ENCODE data around the gene GPR17. TPM values are rescaled to one million over a fixed set of nuclear protein-coding genes. Genes with fewer than 3 reads are reported as not detected.

GPR17 gene
- total and polyA plus RNA-seq, 4 donors: 0.30 to 1.4 (median 0.40) TPM; not detected in 1

DNA sequence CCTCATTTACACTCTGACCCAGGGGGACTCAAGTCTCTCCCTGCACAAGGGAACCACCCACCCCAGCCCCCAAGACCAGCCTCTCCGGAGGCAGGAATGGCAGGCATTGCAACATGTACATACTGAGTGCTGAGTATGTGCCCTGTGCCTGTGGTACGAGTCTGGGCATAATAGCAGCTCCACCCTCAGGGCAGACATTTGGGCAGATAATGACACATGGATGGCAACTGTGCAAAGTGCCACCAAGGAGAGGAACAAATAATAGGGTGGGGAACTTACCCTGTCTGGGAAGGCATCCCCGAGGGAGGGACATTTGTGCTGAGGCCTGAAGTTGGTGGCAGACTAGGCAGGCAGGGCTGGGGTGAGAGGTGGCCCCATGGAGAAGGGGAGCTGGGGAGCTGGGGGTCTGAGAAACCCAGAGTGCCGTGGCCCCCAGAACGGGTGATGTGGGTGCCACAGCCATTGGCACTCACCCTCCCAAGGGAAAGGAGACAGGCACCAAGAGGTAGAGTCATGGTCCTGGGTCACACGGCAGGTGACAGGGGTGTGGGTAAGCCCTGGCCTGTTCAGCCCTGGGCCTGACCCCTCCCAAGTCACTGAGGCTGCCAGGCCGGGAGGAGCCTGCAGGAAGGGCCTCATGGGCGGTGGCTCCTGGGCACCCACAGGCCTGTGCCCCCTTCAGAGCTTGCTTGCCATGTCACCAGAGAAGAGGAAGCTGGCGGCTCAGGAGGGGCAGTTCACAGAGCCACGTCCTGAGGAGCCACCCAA is 15.7 kb upstream of the GPR17 start:
- DNase-seq: no peak
- TF ChIP-seq, protein P1, sequence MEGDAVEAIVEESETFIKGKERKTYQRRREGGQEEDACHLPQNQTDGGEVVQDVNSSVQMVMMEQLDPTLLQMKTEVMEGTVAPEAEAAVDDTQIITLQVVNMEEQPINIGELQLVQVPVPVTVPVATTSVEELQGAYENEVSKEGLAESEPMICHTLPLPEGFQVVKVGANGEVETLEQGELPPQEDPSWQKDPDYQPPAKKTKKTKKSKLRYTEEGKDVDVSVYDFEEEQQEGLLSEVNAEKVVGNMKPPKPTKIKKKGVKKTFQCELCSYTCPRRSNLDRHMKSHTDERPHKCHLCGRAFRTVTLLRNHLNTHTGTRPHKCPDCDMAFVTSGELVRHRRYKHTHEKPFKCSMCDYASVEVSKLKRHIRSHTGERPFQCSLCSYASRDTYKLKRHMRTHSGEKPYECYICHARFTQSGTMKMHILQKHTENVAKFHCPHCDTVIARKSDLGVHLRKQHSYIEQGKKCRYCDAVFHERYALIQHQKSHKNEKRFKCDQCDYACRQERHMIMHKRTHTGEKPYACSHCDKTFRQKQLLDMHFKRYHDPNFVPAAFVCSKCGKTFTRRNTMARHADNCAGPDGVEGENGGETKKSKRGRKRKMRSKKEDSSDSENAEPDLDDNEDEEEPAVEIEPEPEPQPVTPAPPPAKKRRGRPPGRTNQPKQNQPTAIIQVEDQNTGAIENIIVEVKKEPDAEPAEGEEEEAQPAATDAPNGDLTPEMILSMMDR (IDR thresholded peaks at IDR 0.05; ENCODE audit: control extremely low read depth, extremely low read depth): no peak
- Histone ChIP-seq H3K27ac (ENCODE audit: low read depth in 1 of 2, low read length in 1 of 2) (no peak overlapping the region), H3K9me3 (ENCODE audit: control insufficient read depth in 4 of 4, insufficient read depth in 3 of 4, low read length in 3 of 4) (peaks cover 0 to 2% (median 0%) of the 10 kb centered on the region in 4 donors), H3K27me3 (ENCODE audit: control insufficient read depth in 3 of 3, insufficient read depth in 3 of 3, low read length in 2 of 3) (no peaks in the 10 kb centered on the region), H3K4me3 (no peak overlapping the region), H3K9ac (ENCODE audit: insufficient read depth in 1 of 2, low read length in 2 of 2) (no peak overlapping the region), H3K36me3 (ENCODE audit: control insufficient read depth in 4 of 4, insufficient read depth in 4 of 4, low read length in 4 of 4) (no peaks in the 10 kb centered on the region), H3K4me1 (ENCODE audit: control insufficient read depth in 5 of 5, insufficient read depth in 5 of 5, low read length in 5 of 5) (peaks cover 0 to 29% (median 0%) of the 10 kb centered on the region in 5 donors)
- no peak for ATAC-seq (ENCODE audit: insufficient read depth, low FRiP score)
- WGBS, 2 donors: 51 to 52% methylated on average over 10 of the region's 10 CpGs

DNA sequence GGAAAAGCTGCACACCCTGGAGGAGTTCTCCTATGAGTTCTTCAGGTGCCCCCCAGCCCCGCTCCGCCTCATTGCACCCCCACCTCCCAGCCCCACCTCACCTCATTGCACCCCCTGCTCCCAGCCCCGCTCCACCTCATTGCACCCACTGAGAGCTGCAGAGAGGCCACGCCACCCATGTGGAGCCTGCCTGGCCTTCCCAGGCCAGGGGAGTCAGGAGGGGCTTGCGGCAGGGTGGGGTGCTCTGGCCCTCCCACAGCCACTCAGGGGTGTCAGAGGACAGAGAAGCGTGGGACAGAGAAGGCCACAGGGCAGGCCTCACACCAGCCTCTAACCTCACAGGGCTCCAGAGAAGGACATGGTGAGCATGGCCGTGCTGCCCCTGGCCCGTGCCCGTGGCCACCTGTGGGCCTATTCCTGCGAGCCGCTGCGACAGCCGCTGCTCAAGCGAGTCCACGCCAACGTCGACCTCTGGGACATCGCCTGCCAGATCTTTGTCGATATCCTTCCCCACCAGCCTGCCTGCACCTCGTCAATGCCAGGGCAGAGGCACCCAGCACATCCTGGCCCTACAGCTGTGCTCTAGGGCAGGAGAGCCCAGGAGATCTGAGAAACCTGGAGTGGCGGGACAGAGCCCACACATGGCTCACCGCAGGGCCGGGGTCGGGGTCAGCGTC is 15.0 kb upstream of the GPR17 start:
- no peak overlapping the region for H3K4me3 ChIP-seq
- no peak for DNase-seq
- H3K4me1 ChIP-seq (ENCODE audit: control insufficient read depth in 5 of 5, insufficient read depth in 5 of 5, low read length in 5 of 5): peaks cover 0 to 35% (median 0%) of the 10 kb centered on the region in 5 donors
- ATAC-seq (ENCODE audit: insufficient read depth, low FRiP score): no peak
- no peaks in the 10 kb centered on the region for H3K27me3 ChIP-seq (ENCODE audit: control insufficient read depth in 3 of 3, insufficient read depth in 3 of 3, low read length in 2 of 3)
- H3K9me3 ChIP-seq (ENCODE audit: control insufficient read depth in 4 of 4, insufficient read depth in 3 of 4, low read length in 3 of 4): peaks cover 0 to 2% (median 0%) of the 10 kb centered on the region in 4 donors
- TF ChIP-seq, protein P1 (IDR thresholded peaks at IDR 0.05; ENCODE audit: control extremely low read depth, extremely low read depth): no peak
- WGBS, 2 donors: 85 to 95% methylated on average over 24 to 25 of the region's 25 CpGs
- no peaks in the 10 kb centered on the region for H3K36me3 ChIP-seq (ENCODE audit: control insufficient read depth in 4 of 4, insufficient read depth in 4 of 4, low read length in 4 of 4)
- no peak overlapping the region for H3K9ac ChIP-seq (ENCODE audit: insufficient read depth in 1 of 2, low read length in 2 of 2)
- peak overlapping the region in 1 of 2 donors; percentile 30 for H3K27ac ChIP-seq (ENCODE audit: low read depth in 1 of 2, low read length in 1 of 2)

DNA sequence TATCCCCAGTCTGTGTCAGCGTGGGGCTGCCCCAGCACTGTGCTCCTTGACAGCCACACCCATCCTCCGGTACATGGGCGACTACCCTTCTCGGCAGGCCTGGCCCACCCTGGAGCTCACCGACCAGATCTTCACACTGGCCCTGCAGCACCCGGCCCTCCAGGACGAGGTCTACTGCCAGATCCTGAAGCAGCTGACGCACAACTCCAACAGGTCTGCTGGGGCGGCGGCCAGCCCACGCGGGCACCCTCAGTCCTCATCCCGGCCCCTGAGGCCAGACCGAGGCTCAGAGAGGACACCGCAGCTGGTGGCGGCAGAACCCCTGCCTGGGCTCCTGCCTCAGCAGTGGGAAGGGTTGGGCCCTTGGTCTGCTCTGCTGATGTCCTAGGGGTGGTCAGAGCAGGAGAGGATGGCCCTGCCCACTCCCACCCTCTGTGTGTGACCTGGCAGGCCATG is 14.4 kb upstream of the GPR17 start:
- Histone ChIP-seq H3K27me3 (ENCODE audit: control insufficient read depth in 3 of 3, insufficient read depth in 3 of 3, low read length in 2 of 3) (no peaks in the 10 kb centered on the region), H3K27ac (ENCODE audit: low read depth in 1 of 2, low read length in 1 of 2) (peak overlapping the region in 1 of 2 donors; percentile 30), H3K36me3 (ENCODE audit: control insufficient read depth in 4 of 4, insufficient read depth in 4 of 4, low read length in 4 of 4) (peaks cover 0 to 3% (median 0%) of the 10 kb centered on the region in 4 donors), H3K4me1 (ENCODE audit: control insufficient read depth in 5 of 5, insufficient read depth in 5 of 5, low read length in 5 of 5) (peaks cover 0 to 38% (median 0%) of the 10 kb centered on the region in 5 donors), H3K9ac (ENCODE audit: insufficient read depth in 1 of 2, low read length in 2 of 2) (no peak overlapping the region), H3K4me3 (no peak overlapping the region), H3K9me3 (ENCODE audit: control insufficient read depth in 4 of 4, insufficient read depth in 3 of 4, low read length in 3 of 4) (peaks cover 0 to 2% (median 0%) of the 10 kb centered on the region in 4 donors)
- no peak for DNase-seq
- ATAC-seq (ENCODE audit: insufficient read depth, low FRiP score): no peak
- 79 to 86% methylated on average over 16 of the region's 16 CpGs for WGBS, 2 donors
- TF ChIP-seq, protein P1 (IDR thresholded peaks at IDR 0.05; ENCODE audit: control extremely low read depth, extremely low read depth): no peak

All from lung (tissue), 12 donors.